DND-41 (cell line): ENCODE measurements around the gene PYGO1.

Source experiments
- ATAC-seq: fragments of 200-7000 bp; cut with Tn5 transposase; 3 replicates; pipeline ENCODE4 v1.9.1; 2021; ENCODE audit warnings: low read depth; ENCODE audit not compliant: insufficient read depth
- DNase-seq: peaks from one replicate; pipeline ENCODE4 v3.0.0-alpha.2; 2020
- H2AFZ ChIP-seq: 2 replicates; pipeline ENCODE4 v1.6.0; 2012; ENCODE audit warnings: low read depth, low read length
- H3K27ac ChIP-seq: 2 replicates; pipeline ENCODE4 v1.5.1; 2012; ENCODE audit warnings: low read length, inconsistent platforms
- H3K27me3 ChIP-seq: fragments of 200-600 bp; sonication (generic); 2 replicates; pipeline ENCODE4 v1.6.0; 2012; ENCODE audit warnings: low read length, mild to moderate bottlenecking, inconsistent platforms; ENCODE audit not compliant: insufficient read depth, poor library complexity
- H3K36me3 ChIP-seq: 2 replicates; pipeline ENCODE4 v1.5.1; 2012; ENCODE audit warnings: low read length, inconsistent platforms; ENCODE audit not compliant: insufficient read depth
- H3K4me1 ChIP-seq: 2 replicates; pipeline ENCODE4 v1.5.1; 2012; ENCODE audit warnings: mild to moderate bottlenecking, low read length; ENCODE audit not compliant: insufficient read depth
- H3K4me2 ChIP-seq: 2 replicates; pipeline ENCODE4 v1.6.0; 2012; ENCODE audit warnings: mild to moderate bottlenecking, moderate library complexity, low read length, inconsistent platforms; ENCODE audit not compliant: insufficient read depth
- H3K4me3 ChIP-seq, 2 experiments: fragments of 200-600 bp in 1 of 2; shearing (Covaris generic) in 1 of 2; 2 replicates each; pipeline ENCODE4 v1.5.1; 2012 to 2016; ENCODE audit warnings: inconsistent platforms in 2 of 2, low read length in 2 of 2, mild to moderate bottlenecking in 2 of 2, low read depth in 1 of 2, moderate library complexity in 1 of 2
- H3K79me2 ChIP-seq: 2 replicates; pipeline ENCODE4 v1.6.0; 2012; ENCODE audit warnings: low read length, inconsistent platforms; ENCODE audit not compliant: insufficient read depth
- H3K9ac ChIP-seq: 2 replicates; pipeline ENCODE4 v1.6.0; 2012; ENCODE audit warnings: low read depth, mild to moderate bottlenecking, inconsistent platforms, low read length, moderate library complexity
- H3K9me3 ChIP-seq: 2 replicates; pipeline ENCODE4 v1.5.1; 2012; ENCODE audit warnings: low read length, moderate library complexity, mild to moderate bottlenecking, inconsistent platforms; ENCODE audit not compliant: insufficient read depth, severe bottlenecking
- H4K20me1 ChIP-seq: 2 replicates; pipeline ENCODE4 v1.6.0; 2012; ENCODE audit warnings: low read length; ENCODE audit not compliant: insufficient read depth
- EZH2 ChIP-seq: IDR thresholded peaks from 3 replicates; pipeline ENCODE4 v1.6.1; 2012; ENCODE audit warnings: borderline replicate concordance, low read depth, mild to moderate bottlenecking, moderate library complexity, low read length, inconsistent platforms; ENCODE audit not compliant: severe bottlenecking
- TF ChIP-seq, protein P1 (sequence below): IDR thresholded peaks from 2 replicates; pipeline ENCODE4 v1.5.1; 2012; ENCODE audit warnings: borderline replicate concordance, low read length, moderate library complexity, mild to moderate bottlenecking; ENCODE audit not compliant: poor library complexity, severe bottlenecking; ENCODE audit errors: extremely low read depth

PYGO1 gene

DNA sequence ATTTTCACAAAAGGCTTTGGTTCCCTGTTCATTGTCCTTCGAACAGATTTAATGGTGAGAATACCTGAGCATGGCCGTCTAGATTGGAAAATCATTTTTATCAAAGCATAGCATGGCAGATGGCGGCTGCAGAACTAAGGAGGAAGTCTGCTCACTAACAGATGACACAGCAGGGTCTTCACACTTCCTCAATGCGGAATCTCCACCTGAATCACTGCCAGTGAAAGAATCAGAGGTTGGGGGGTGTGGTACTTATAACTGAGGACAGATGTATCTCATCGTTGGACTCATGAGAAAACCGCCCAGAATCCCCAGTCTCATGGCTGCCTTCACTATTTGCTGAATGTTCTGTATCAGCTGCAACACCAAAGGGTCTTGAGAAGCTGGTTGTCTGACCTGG, 31.6 kb upstream of the PYGO1 start:
- ATAC-seq = no peak
- H3K9me3 ChIP-seq = no peaks in the 10 kb centered on the region
- no peak for DNase-seq
- H4K20me1 ChIP-seq = no peaks in the 10 kb centered on the region
- no peak overlapping the region for H2AFZ ChIP-seq
- no peak overlapping the region for H3K4me3 ChIP-seq
- TF ChIP-seq, protein P1, sequence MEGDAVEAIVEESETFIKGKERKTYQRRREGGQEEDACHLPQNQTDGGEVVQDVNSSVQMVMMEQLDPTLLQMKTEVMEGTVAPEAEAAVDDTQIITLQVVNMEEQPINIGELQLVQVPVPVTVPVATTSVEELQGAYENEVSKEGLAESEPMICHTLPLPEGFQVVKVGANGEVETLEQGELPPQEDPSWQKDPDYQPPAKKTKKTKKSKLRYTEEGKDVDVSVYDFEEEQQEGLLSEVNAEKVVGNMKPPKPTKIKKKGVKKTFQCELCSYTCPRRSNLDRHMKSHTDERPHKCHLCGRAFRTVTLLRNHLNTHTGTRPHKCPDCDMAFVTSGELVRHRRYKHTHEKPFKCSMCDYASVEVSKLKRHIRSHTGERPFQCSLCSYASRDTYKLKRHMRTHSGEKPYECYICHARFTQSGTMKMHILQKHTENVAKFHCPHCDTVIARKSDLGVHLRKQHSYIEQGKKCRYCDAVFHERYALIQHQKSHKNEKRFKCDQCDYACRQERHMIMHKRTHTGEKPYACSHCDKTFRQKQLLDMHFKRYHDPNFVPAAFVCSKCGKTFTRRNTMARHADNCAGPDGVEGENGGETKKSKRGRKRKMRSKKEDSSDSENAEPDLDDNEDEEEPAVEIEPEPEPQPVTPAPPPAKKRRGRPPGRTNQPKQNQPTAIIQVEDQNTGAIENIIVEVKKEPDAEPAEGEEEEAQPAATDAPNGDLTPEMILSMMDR = no peak
- H3K36me3 ChIP-seq = no peaks in the 10 kb centered on the region
- no peak overlapping the region for H3K27ac ChIP-seq
- H3K9ac ChIP-seq = no peak overlapping the region
- no peaks in the 10 kb centered on the region for H3K4me1 ChIP-seq
- peaks cover 1% of the 10 kb centered on the region for H3K27me3 ChIP-seq
- no peak overlapping the region for H3K4me2 ChIP-seq
- no peaks in the 10 kb centered on the region for H3K79me2 ChIP-seq

DNA sequence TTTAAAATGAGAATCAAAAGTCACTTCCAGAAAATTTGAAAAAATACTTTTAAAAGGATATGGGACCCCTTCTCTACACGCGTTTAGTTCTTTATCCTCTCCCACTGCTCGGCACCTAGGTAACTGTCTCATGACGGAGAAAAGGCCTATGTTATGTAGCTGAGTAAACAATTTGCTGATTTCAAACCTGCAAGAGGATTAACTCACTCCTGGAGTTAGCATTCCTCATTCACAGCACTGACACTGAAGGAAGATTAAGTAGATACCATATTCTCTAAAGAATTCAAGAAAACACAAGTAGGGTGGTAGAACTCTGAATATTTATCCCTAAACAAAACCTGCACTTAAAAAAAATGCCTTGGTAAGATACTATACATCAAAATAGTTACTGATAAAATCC, 30.2 kb upstream of the PYGO1 start:
- Histone ChIP-seq H3K79me2 (no peaks in the 10 kb centered on the region), H3K9me3 (no peaks in the 10 kb centered on the region), H2AFZ (no peak overlapping the region), H3K4me1 (no peaks in the 10 kb centered on the region), H3K36me3 (no peaks in the 10 kb centered on the region), H3K4me3 (no peak overlapping the region), H3K4me2 (no peak overlapping the region), H4K20me1 (no peaks in the 10 kb centered on the region), H3K9ac (no peak overlapping the region), H3K27ac (no peak overlapping the region), H3K27me3 (peaks cover 4% of the 10 kb centered on the region)
- ATAC-seq (no peak), DNase-seq (no peak)
- TF ChIP-seq EZH2 = no peak
- TF ChIP-seq, protein P1 = no peak

DNA sequence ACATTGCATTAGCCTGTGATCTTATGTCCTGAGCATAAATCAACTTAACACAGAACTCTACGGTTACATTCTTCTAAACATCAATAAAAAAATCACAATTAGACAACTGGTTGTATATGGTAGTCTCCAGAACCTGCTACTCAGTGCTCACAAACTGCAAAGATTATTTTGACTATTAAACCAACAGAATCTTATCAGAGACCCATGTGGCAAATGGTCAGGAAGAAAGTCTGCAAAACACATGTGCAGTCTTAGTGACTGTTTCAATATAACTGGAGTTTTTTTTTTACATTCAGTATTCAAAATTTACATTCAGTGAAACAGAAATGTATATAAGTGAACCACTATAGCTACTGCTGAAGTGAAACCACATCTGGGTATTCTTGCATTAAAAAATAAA, 27.3 kb upstream of the PYGO1 start:
- Histone ChIP-seq H3K4me2 (no peak overlapping the region), H3K27ac (no peak overlapping the region), H3K27me3 (peaks cover 4% of the 10 kb centered on the region), H3K9me3 (no peaks in the 10 kb centered on the region), H3K36me3 (no peaks in the 10 kb centered on the region), H2AFZ (no peak overlapping the region), H4K20me1 (no peaks in the 10 kb centered on the region), H3K79me2 (no peaks in the 10 kb centered on the region), H3K4me1 (no peaks in the 10 kb centered on the region), H3K9ac (no peak overlapping the region), H3K4me3 (no peak overlapping the region)
- no peak for ATAC-seq
- TF ChIP-seq, protein P1 = no peak
- TF ChIP-seq EZH2 = no peak
- no peak for DNase-seq

DNA sequence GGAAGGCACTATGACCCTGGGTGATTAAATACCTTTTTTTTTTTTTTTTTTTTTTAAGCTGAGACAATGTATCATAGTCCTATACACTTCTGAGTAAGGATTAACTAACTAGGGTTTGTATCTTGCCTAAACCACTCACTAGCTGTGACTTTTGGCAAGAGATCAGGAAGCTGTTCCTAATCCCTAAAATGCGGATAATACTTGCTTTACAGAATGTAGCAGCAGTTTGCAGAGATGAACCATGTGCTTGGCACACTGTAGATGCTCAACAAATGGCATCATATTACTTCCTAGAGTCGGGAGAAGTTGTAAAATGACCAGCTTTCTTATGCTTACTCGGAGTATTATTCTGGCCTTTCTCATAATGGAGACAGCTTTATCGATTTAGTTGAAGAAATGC, 25.6 kb upstream of the PYGO1 start:
- Histone ChIP-seq H3K36me3 (no peaks in the 10 kb centered on the region), H3K27ac (no peak overlapping the region), H3K4me1 (no peaks in the 10 kb centered on the region), H3K9ac (no peak overlapping the region), H2AFZ (no peak overlapping the region), H3K4me2 (no peak overlapping the region), H3K27me3 (peaks cover 4% of the 10 kb centered on the region), H3K4me3 (no peak overlapping the region), H3K9me3 (no peaks in the 10 kb centered on the region), H3K79me2 (no peaks in the 10 kb centered on the region), H4K20me1 (no peaks in the 10 kb centered on the region)
- no peak for TF ChIP-seq EZH2
- ATAC-seq (no peak), DNase-seq (no peak)
